Central memory CD4-positive, alpha-beta T cell (primary cell): ENCODE data around the gene WNK1.
"Not testable (repeated sequence)": the region's sequence is repeated elsewhere in the genome, so short reads cannot be mapped to it uniquely, and the experiment has no call there.

ENCODE experiments used
- DNase-seq: peaks from one replicate; pipeline ENCODE4 v3.0.0; 2022
- total RNA-seq, 3 experiments: gene quantifications; one replicate each; lab custom pipeline; 2026; lab: John Stamatoyannopoulos, UW

Gene WNK1
- 357 to 520 (median 373) reads per million in 3 experiments for total RNA-seq

DNA sequence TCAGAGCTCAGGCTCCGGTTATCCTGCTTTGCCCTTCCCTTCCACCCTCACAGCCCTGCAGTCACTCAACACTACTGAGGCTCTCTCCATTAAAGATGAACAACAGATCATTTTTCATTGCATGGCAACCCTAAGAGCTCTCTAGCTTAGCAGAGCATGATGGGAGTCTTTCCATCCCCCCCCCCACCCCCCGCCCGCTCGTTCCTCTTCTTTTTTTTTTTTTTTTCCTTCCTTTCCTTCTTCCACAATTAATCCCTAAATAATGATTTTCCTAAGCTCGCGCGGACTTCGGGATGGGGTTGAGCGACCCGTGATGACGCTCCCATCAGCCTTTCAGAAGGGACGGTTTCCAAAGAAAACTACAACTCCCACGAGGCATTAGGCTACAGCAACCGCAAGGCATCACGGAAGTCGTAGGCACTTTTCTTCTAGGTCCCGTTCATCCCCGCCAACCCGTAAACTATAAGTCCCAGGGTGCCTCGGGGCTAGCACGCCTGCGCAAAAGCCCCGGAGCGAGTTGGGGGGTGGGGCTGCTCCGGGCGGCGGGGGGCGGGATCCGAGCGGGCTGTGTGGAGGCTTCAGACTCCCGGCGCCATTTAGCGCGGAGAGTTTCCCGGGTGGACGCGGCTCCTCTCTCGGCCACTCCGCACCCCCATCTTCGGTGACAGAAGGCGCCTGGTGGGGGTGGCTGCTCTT is at the start of gene WNK1:
Gene WNK1 (plus strand): TSS at position 581 of the 696 bp plus-strand sequence. CDS start 987 bp downstream, outside the sequence.
- peak; percentile 96 for DNase-seq

DNA sequence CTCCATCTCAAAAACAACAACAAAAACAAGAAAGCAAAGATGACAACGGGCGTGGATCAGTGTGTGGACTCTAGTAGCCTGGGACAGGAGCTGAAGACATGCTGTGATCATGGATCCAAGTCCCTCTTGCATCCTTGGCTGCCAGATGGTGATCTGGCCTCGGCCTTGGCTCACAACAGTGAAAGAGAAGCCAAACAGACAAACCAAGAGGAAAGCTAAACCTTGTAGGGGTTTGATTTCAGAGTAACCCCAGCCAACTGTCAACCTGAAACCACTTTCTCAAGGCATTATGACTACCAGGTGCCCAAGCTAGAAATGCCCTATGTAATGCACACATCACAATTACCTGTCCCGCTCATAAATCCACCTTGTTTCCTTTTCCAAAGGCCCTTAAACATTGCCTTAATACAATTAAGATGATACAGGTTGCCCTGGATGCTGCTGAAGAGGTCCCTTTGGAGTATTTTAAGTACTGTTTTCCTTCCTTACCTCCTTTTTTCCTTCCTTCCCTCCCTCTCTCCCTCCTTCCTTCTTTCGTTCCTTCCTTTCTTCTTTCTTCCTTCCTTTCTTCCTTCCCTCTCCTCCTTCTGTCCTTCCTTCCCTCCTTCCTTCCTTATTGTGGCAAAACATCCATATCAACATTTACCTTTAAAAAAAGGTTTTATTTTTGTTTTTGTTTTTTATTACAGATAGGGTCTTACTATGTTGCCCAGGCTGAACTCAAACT is 47.7 kb upstream of the WNK1 start:
- no peak for DNase-seq

DNA sequence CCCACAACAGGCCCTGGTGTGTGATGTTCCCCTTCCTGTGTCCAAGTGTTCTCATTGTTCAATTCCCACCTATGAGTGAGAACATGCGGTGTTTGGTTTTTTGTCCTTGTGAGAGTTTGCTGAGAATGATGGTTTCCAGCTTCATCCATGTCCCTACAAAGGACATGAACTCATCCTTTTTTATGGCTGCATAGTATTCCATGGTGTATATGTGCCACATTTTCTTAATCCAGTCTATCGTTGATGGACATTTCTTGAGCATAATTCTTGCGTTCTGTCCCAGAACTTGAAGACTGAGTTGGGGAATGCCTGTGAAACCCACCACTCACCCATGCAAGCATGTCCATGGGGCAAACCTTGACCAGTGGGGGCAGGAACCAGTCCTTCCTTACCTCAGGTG is 44.3 kb upstream of the WNK1 start:
- DNase-seq = not testable (repeated sequence)

DNA sequence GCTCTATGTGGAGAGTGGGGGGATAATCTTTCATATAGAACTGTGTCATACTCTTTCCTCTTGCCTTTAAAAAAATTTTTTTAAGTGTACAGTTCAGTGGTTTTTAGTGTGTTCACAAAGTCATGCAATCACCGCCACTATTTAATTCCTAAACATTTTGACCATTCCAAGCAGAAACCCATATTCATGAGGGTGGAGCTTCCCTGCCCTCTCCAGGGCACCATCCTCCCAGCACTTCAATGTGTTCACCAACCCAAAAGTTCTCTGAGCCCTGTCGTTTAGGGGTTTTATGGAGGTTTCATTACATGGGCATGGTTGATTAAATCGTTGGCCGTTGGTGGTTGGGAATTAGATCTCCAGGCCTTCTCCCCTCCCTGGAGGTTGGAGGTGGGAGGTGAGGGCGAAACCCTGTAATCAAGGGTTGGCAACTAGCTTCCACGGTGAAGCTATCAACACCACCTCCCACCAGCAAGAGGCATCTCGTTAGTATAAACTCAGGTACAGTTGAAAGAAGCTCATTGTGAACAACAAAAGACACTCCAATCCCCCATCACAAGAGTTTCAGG is 42.8 kb upstream of the WNK1 start:
- DNase-seq = no peak

DNA sequence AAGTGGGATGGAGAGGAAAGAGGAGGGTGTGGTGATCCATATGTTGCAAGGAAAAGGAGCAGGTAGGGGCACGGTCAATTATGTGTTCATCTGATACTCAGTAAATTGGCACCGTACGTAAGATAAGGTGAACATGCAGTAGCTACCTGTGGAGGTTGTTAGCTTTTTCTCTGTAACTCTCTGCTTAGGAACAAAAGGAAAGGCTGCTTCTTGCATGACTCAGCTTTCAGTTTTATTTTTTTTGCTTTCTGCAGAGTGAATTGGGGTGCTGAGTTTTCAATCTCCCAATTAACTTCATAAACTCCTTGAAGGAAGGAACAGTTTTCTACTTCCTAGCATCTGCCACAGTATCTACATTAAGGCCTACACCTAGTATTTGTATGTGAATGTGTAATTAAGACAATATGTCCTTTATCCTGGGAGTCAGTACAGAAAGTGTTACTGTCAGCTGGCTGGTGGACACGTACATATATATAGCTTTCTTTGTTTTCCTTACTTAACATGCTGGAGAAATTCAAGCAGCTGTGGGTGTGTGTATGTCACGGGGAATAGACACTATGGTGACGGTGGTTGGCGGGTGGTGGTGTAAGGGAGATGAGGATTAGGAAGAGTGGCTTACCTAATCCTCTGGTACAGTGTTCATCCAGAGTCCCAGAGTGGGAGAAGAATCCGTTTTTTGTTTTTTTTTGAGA is 40.1 kb upstream of the WNK1 start:
- no peak for DNase-seq

DNA sequence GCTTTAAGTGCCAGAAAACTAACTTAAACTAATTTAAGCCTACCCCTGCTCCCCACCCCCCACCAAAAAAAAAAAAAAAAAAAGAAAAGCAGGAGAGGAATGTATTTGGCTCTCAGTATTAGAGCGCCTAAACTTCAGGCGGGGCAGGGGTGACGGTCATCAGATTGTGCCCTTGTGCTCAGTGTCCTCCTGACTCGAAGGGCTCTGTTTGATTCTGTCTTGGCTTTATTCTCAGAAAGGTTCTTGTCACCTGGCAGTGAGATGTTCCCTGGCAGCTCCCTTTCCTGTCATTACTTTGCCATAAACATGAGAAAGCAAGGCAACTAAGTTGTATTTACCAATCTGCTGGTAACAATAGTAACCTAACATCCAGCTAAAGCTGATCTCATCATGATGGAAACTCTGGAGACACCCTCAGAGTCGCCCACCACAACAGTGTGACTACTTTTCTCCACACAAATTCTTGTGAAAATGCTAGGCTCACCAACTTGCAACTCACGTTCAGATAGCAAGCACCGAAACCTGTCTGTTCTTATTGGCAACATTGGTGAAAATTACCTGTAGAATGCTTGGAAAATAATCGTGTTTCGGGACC is 39.0 kb upstream of the WNK1 start:
- no peak for DNase-seq

DNA sequence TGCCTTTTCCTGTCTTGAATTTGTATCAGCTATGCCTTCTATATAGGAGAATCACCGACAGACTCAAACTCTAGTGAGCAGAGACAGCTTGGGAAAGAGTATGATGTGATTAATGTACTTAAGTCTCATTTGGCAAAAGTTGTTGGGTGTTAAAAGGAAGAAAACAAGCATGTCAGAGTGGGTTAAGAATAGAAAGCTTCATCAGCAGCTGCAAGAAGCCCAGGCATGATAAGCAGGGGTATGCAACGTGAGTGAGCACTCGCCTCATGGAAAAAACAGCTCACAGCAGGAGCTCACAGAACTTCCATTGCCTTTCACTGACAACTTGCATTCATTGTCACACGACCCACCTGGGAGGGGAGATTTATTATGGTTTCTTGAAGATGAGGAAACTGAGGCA is 35.9 kb upstream of the WNK1 start:
- DNase-seq = no peak

DNA sequence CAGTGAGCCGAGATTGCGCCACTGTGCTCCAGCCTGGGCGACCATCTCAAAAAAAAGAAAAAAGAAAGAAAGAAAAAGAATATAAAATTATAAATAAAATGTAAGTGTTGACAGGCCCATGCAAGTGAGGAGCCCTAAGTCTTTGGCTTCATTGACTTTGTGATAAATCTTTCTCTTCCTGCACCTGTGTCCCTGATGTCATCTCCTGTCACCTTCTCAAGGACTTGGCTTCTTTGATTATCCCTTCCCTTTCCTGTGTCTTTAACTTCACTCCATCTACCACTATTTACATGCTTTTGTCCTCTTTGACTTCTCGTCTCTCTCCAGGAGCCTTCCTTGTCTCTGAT is 33.6 kb upstream of the WNK1 start:
- no peak for DNase-seq

DNA sequence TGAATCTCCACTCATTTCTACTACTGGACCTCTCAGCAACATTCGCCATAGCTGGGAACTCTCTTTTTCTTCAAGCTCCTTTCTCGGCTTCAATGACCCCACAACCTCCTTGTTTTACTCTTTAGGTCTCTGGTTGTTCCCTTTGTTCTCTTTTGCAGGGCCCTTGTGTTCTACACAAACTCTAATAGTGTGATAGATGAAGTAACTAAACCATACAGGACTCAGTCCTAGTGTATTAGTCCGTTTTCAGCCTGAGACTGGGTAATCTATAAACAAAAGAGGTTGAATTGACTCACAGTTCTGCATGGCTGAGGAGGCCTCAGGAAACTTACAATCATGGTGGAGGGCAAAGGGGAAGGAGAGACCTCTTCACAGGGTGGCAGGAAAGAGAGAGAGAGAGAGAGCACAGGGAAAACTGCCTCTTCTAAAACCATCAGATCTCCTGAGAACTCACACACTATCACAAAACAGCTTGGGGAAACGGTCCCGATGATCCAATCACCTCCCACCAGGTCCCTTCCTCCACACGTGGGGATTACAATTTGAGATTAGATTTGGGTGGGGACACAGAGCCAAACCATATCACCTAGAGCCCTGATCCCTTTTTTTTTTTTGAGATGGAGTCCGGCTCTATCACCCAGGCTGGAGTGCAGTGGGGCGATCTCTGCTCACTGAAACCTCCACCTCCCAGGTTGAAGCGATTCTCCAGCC is 32.0 kb upstream of the WNK1 start:
- DNase-seq = no peak

DNA sequence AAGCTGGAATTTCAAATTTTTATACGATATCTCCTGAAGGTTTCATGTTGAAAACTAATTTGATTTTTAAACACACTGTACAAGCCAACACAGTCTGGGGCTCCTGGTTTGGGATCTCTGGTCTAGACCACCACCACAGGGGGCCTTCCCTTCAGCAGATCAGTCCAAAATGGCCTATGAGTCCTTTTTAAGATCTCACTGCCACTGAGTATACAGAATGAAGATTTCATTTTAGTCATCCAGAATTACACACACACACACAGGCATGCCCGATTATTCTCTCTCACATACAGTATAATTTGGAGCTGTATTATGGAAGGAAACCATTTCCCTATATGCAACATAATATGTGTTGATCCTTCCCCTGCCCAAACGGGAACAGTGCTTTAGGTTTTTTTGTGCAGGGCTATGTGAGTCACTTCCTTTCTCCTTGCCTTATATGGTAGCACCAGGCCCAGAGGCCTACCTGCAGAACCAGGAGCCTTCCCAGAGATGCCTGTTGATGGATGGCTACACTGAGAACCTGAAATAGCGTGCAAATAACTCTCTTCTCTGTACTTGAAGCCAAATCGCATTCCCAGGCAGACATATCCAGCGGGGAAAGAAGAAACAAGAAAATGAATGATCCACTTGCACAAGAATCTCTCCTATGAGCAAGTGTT is 28.1 kb upstream of the WNK1 start:
- DNase-seq = peak; percentile 21

DNA sequence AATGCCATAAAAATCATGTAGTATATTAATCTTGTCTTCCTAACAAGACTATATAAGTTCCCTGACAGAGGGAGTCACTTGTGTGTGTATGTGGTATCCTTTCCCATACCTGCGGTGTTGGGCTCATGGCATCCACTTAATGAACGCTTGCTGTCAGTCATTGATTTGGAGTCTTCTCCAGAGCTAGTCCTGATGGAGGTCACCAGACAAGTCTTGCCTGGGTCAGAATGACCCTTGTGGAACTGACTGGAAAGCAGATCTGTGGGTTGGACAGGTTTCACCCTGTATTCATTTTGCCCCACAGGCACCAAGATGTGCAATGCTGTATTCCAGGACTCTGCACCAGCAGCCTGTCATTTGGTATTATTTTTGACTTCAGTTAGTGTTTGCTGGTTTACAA is 27.3 kb upstream of the WNK1 start:
- no peak for DNase-seq

DNA sequence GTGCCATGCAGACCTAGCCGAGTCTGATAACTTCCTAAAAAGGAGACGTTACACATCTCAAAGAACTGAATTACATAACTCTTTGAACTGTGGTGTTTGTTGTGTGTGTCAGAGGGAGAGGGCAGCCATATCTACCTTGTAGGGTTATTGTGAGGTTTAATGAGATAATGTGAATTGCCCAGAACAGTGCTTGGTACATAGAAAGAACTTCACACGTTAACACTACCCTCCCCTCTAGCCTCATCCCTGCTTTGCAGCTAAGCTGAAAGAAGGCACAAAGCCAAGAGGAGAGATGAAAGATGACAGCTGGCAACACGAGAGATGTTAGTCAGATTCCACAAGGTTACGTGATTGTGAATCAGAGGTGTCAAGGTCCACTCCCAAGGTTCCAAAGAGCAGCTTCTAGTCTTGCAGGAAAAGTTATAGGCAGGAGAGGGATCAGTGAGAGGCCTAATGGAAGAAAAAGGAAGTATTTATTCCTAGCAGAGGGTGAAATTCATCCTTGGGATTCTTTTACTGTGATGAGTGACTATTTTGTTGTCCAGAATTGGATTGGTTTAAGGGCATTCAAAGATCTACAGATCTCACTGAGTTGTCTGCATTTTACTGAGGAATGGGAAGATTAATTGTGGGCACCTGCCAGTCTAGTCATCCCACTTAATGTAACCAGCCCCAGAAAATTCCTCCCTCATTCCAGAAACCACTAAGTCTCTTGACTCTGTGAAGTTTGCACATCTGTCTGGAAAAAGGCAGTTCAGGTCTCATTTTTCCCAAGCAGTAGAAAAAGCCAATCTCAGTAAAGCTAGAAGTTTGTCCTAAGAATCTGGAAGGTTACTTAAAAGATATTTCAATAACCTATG is 25.9 kb upstream of the WNK1 start:
- DNase-seq = no peak

DNA sequence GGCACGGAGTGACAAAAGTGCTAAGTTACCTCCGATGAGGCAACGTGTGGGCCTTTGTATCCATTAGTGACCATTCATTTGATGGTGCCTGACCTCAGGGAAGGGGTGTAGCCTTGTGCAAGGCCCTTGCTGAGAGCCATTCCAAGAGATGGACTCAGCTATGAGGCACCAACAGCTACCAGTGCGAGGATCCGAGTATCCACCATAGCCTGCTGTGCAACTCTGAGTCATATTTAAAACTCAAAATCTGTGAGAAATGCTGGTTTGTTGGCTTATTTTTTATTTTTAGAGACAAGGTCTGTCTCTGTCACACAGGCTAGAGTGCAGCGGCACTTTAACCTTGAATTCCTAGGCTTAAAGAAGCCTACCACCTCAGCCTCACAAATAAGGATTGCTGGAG is 25.1 kb upstream of the WNK1 start:
- DNase-seq = no peak

DNA sequence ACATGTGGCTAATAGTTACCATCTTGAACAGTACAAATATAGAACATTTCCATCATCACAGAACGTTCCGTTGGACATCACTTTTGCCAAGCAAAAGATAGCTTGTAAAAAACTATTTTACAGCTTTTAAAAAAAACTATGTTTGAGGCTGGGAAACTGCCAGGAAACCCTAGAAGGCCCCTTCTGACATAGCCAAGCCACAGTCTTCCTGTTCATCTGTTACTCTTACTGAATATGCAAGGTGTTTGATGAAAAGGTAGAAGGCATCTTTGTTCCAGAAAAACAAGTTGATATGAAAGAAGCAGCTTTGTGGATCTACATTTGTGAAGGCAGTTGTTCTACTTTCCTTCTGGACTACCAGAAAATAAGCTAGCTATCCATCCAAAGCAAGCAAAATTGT is 23.6 kb upstream of the WNK1 start:
- peak; percentile 63 for DNase-seq

DNA sequence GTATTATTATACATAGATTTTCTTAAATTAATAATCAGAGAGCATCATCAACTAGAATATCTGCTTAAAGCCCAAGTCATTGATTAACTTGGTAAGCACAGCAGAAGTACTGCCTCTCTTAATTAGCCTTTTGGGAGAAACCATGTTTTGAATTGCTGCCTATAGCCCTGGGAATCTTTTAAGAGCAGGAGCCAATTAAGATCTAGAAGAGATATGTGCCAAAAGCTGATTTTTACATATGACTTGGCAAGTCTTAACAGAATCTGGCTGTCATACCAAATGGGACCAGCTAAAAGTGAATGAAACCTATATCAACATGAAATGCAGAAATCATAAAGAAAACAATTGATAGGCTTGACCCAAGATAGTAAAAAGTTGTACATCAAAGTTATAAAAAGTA is 23.2 kb upstream of the WNK1 start:
- DNase-seq = no peak

DNA sequence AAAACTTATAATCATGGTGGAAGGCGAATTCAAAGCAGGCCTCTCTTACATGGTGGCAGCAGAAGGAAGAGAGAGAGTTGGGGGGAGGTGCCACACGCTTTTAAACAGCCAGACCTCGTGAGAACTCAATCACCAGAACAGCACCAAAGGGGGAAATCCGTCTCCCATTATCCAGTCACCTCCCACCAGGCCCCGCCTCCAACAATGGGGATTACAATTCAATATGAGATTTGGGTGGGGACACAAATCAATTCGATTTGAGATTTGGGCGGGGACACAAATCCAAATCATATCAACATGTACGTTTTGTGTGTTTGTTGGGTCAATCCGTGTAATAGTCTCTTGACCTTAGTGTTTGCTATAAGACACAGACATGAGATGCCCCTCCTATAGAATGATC is 21.8 kb upstream of the WNK1 start:
- no peak for DNase-seq

DNA sequence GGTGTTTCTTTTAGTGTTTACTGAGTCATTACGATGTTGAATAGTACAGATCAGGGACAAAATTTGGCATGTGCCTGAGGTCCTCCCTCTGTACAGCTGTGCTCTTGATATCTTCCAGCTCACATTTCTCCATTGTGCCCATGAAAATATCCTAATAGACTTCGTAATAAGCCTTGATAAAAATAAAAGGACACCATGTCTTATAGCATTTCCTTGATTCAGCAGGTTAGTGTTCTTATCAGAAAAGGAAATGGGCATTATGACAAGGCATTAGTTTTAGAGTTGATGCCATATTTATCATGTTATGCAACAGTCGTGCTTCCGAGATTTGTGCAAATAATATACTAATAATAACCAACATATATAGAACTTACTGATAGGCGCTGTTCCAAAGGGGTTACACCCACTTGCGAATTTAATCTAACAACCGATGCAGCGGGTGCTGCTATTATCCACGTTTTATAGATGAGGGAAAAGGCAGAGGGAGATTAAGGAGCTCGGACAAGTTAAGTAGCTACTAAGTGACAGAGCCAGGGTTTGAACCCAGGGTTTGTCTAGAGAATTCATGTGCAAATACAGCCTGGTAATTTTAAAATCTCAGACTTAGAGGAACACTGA is 15.1 kb upstream of the WNK1 start:
- DNase-seq = no peak

DNA sequence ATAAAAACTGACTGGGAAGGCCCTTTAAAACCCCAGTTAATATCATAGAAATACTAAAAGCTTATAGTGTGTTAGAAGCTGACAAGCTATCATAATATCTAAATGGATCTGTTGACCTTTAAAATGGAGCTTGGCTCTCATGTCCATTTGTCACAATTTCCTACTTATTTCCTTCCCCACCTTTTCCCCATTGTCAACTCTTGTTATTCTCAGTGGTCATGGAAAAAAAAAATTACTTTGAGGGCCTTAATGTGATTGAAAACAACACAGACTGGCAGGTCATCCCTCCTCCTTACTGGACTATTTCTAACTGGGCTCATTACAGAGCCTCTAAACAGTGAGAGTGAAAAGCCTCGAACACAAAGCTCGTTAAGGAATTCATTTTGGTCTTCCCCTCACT is 13.7 kb upstream of the WNK1 start:
- no peak for DNase-seq

DNA sequence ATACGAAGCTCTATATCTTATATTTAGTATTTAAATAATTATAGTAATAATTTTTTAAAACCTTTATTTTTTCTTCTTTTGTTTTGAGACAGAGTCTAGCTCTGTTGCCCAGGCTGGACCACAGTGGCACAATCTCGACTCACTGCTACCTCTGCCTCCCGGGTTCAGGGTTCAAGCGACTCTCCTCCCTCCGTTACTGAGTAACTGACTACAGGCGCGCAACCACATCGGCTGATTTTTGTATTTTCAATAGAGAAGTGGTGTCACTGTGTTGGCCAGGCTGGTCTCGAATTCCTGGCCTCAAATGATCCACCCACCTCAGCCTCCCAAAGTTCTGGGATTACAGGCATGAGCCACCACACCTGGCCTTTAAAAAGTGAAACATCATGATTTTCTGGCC is 13.0 kb upstream of the WNK1 start:
- DNase-seq = no peak

DNA sequence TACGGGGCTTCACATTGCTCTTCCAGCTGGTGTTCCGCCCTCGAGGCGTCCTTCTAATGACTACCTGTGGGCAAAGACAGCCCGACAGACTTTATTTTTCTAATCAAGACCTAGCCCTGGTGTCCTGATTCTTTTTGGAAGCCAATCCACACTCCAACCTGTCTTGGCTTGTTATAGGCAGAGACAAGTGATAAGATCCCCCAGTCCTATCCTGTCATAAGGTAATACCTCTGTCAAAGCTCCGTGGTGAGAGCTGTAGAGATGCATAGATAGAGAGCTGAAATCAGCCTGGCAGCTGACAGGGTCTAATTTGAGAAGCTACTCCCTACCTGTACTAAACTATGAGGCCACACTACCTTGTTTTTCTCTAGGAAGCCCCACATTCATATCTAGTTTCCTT is 11.5 kb upstream of the WNK1 start:
- DNase-seq = no peak
